Esophagus muscularis mucosa (tissue), 4 donors: ENCODE data around the gene WSCD2.

ENCODE experiments used
- EP300 ChIP-seq: sonication (generic); formaldehyde crosslinking; IDR thresholded peaks from one replicate; pipeline ENCODE4 v1.6.1; 2017; ENCODE audit warnings: antibody characterized with exemption
- POLR2A ChIP-seq: fragments of 450-650 bp; IDR thresholded peaks from one replicate; pipeline ENCODE4 v1.6.1; 2017; ENCODE audit warnings: antibody characterized with exemption, moderate library complexity, mild to moderate bottlenecking, low read depth
- TF ChIP-seq, protein P1 (sequence below), 3 experiments: fragments of 200-600 bp in 2 of 3; fragments of 450-650 bp in 1 of 3; sonication (generic) in 2 of 3; IDR thresholded peaks; one replicate each; pipeline ENCODE4 v1.5.1; 2017 to 2019; ENCODE audit warnings: antibody characterized with exemption in 3 of 3, mild to moderate bottlenecking in 2 of 3, moderate library complexity in 1 of 3

DNA sequence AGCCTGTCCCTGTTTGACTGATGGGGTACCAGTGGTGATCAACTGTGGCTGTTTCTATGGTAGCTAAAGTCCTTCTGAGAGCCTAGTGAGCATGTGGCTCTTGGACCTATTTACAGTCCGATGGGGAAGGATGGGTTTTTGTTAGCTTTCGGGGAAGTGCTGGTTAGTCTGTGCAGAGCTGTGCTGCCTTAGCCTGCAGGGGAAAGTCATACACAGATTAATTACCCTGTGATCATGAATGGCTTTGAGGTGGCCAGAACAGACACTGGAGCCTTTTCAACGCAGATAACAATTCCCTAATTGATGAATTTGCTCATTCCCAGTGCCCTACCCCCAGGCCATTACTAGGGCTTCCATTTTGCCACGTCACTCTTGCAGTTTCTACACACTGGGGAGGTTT lies 99.7 kb downstream of the WSCD2 start:
- TF ChIP-seq POLR2A (no peak), EP300 (no peak)
- TF ChIP-seq, protein P1, sequence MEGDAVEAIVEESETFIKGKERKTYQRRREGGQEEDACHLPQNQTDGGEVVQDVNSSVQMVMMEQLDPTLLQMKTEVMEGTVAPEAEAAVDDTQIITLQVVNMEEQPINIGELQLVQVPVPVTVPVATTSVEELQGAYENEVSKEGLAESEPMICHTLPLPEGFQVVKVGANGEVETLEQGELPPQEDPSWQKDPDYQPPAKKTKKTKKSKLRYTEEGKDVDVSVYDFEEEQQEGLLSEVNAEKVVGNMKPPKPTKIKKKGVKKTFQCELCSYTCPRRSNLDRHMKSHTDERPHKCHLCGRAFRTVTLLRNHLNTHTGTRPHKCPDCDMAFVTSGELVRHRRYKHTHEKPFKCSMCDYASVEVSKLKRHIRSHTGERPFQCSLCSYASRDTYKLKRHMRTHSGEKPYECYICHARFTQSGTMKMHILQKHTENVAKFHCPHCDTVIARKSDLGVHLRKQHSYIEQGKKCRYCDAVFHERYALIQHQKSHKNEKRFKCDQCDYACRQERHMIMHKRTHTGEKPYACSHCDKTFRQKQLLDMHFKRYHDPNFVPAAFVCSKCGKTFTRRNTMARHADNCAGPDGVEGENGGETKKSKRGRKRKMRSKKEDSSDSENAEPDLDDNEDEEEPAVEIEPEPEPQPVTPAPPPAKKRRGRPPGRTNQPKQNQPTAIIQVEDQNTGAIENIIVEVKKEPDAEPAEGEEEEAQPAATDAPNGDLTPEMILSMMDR (IDR thresholded peaks at IDR 0.05) = no peak
